PFSK-1 (cell line): ENCODE data around the gene ZNF525.

Experiments used
- FOXP2 ChIP-seq: optimal IDR thresholded peaks from 2 replicates; pipeline ENCODE3; 2011; ENCODE audit warnings: borderline replicate concordance, control low read depth, inconsistent platforms; ENCODE audit not compliant: insufficient read depth; ENCODE audit errors: extremely low read length, extremely low read depth
- POLR2AphosphoS5 ChIP-seq: IDR thresholded peaks from 2 replicates; pipeline ENCODE4 v1.6.1; 2012; ENCODE audit warnings: low read depth, mild to moderate bottlenecking, control low read depth, low read length, moderate library complexity
- SIN3A ChIP-seq: IDR thresholded peaks from 2 replicates; pipeline ENCODE4 v1.6.1; 2012; ENCODE audit warnings: mild to moderate bottlenecking, low read length, moderate library complexity, borderline replicate concordance; ENCODE audit not compliant: insufficient read depth
- TAF1 ChIP-seq: IDR thresholded peaks from 2 replicates; pipeline ENCODE4 v1.6.1; 2012; ENCODE audit warnings: low read length, control low read depth, borderline replicate concordance; ENCODE audit not compliant: insufficient read depth
- TF ChIP-seq, protein P1 (sequence below), 2 experiments: IDR thresholded peaks; 2 replicates each; pipeline versions ENCODE4 v1.6.1 to v1.8.0; 2011 to 2012; ENCODE audit warnings: low read depth in 2 of 2, low read length in 2 of 2, control low read depth in 1 of 2, inconsistent platforms in 1 of 2, mild to moderate bottlenecking in 1 of 2, moderate library complexity in 1 of 2; ENCODE audit not compliant: insufficient read depth in 1 of 2

ZNF525 gene

GRCh38 chr19:53388904-53389303, 23.4 kb downstream of the ZNF525 start:
- TF ChIP-seq SIN3A (no peak), POLR2AphosphoS5 (no peak), TAF1 (no peak), FOXP2 (no peak)
- TF ChIP-seq, protein P1, sequence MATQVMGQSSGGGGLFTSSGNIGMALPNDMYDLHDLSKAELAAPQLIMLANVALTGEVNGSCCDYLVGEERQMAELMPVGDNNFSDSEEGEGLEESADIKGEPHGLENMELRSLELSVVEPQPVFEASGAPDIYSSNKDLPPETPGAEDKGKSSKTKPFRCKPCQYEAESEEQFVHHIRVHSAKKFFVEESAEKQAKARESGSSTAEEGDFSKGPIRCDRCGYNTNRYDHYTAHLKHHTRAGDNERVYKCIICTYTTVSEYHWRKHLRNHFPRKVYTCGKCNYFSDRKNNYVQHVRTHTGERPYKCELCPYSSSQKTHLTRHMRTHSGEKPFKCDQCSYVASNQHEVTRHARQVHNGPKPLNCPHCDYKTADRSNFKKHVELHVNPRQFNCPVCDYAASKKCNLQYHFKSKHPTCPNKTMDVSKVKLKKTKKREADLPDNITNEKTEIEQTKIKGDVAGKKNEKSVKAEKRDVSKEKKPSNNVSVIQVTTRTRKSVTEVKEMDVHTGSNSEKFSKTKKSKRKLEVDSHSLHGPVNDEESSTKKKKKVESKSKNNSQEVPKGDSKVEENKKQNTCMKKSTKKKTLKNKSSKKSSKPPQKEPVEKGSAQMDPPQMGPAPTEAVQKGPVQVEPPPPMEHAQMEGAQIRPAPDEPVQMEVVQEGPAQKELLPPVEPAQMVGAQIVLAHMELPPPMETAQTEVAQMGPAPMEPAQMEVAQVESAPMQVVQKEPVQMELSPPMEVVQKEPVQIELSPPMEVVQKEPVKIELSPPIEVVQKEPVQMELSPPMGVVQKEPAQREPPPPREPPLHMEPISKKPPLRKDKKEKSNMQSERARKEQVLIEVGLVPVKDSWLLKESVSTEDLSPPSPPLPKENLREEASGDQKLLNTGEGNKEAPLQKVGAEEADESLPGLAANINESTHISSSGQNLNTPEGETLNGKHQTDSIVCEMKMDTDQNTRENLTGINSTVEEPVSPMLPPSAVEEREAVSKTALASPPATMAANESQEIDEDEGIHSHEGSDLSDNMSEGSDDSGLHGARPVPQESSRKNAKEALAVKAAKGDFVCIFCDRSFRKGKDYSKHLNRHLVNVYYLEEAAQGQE (IDR thresholded peaks at IDR 0.05; ENCODE audit: insufficient read depth in 1 of 2, low read depth in 2 of 2, low read length in 2 of 2): no peak

DNA sequence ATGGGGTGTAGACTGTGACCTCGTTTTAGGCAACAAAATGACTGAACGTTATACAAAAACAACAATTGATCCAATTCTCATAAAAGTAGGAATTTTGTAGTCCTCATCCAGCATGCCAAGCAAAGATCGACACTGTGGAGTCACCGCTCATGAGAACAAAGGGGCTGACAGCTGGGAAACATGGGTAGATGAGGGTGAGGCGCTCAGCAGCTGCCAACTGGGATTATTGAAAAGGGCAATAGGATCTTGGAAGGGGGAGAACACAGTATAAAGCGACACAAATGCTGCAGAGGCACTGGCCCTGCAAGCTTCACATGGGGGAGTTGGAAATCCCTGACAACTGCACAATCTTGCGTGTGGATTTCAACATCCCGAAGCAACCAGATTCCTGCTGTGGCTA, 24.1 kb downstream of the ZNF525 start:
- no peak for TF ChIP-seq SIN3A
- no peak for TF ChIP-seq TAF1
- no peak for TF ChIP-seq POLR2AphosphoS5
- no peak for TF ChIP-seq FOXP2
- TF ChIP-seq, protein P1 (IDR thresholded peaks at IDR 0.05; ENCODE audit: insufficient read depth in 1 of 2, low read depth in 2 of 2, low read length in 2 of 2): no peak

- TF ChIP-seq POLR2AphosphoS5: no peak
- TF ChIP-seq TAF1: no peak
- TF ChIP-seq SIN3A: no peak
- TF ChIP-seq, protein P1 (IDR thresholded peaks at IDR 0.05; ENCODE audit: insufficient read depth in 1 of 2, low read depth in 2 of 2, low read length in 2 of 2): no peak
- TF ChIP-seq FOXP2: no peak
These were observed 24.5 kb downstream of the ZNF525 start for GRCh38 chr19:53389978-53390377.

DNA sequence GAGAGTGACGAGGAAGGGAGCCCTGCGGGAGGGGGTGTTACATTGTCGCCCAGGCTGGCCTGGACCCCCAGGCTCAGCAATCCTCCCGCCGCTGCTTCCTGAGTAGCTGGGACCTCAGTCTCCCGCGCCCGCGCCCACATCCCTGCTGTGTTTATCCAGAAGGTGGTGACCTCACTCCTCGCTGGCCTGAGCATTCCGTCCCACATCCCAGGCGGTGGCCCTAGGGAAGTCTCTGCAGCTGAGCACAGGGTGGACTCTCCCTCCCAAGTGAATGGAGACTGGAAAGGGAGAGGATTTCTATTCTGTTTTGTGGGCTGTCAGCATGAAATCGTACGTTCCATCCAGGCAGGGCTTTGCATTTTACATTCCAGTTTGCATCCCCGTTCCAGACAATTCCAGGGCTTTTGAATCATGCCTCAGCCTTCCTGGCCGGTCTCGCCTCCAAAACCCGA, 29.0 kb downstream of the ZNF525 start:
- no peak for TF ChIP-seq TAF1
- no peak for TF ChIP-seq SIN3A
- no peak for TF ChIP-seq POLR2AphosphoS5
- no peak for TF ChIP-seq FOXP2
- TF ChIP-seq, protein P1 (IDR thresholded peaks at IDR 0.05; ENCODE audit: insufficient read depth in 1 of 2, low read depth in 2 of 2, low read length in 2 of 2): no peak
